Uterus (tissue), 2 donors: ENCODE data around the gene CFAP119.

Source experiments
- POLR2A ChIP-seq, 2 donors: fragments of 450-650 bp; IDR thresholded peaks; one replicate each; pipeline ENCODE4 v1.6.1; 2016; ENCODE audit warnings: antibody characterized with exemption in 2 of 2, mild to moderate bottlenecking in 1 of 2, moderate library complexity in 1 of 2
- TF ChIP-seq, protein P1 (sequence below), 4 experiments: fragments of 200-600 bp in 2 of 4; fragments of 450-650 bp in 2 of 4; sonication (generic) in 2 of 4; IDR thresholded peaks; one replicate each; pipeline ENCODE4 v1.5.1; 2016 to 2019; ENCODE audit warnings: antibody characterized with exemption in 4 of 4, mild to moderate bottlenecking in 2 of 4, moderate library complexity in 1 of 4

DNA sequence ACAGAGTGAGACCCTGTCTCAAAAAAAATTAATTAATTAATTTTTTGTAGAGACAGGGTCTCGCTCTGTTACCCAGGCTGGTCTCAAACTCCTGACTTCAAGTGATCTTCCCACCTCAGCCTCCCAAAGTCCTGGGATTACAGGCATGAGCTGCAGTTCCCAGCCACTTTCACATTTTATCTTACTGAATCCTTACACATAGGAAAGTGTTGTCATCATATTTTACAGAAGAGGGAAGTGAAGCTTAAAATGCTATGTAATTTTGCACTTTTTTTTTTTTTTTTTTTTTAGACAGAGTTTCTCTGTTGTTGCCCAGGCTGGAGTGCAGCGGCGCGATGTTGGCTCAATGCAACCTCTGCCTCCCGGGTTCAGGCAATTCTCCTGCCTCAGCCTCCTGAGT is 46.3 kb upstream of the CFAP119 start:
- no peak for TF ChIP-seq POLR2A (IDR thresholded peaks at IDR 0.05)
- TF ChIP-seq, protein P1, sequence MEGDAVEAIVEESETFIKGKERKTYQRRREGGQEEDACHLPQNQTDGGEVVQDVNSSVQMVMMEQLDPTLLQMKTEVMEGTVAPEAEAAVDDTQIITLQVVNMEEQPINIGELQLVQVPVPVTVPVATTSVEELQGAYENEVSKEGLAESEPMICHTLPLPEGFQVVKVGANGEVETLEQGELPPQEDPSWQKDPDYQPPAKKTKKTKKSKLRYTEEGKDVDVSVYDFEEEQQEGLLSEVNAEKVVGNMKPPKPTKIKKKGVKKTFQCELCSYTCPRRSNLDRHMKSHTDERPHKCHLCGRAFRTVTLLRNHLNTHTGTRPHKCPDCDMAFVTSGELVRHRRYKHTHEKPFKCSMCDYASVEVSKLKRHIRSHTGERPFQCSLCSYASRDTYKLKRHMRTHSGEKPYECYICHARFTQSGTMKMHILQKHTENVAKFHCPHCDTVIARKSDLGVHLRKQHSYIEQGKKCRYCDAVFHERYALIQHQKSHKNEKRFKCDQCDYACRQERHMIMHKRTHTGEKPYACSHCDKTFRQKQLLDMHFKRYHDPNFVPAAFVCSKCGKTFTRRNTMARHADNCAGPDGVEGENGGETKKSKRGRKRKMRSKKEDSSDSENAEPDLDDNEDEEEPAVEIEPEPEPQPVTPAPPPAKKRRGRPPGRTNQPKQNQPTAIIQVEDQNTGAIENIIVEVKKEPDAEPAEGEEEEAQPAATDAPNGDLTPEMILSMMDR (IDR thresholded peaks at IDR 0.05) = no peak
